Measurements from ENCODE around the gene RAB3GAP2.
A peak's percentile ranks its signal among the peaks of the same experiment; 100 is the strongest.

Gene RAB3GAP2

GRCh38 chr1:220272047-220272840 is at the start of gene RAB3GAP2:
TSS of gene RAB3GAP2 (minus strand) at chr1:220272453. CDS start at chr1:220272337, 116 bp downstream.
- TF ChIP-seq CTCF (IDR thresholded peaks at IDR 0.05; ENCODE audit: insufficient read depth, low read length, missing control alignments) = no peak
- ChIA-PET POLR2A (interaction anchor here (1.4 kb wide), 1 partner anchor 11 kb away, joined by 4 read pairs; no protein-coding TSS in a partner anchor), CTCF (interaction anchor here (0.5 to 3.5 kb wide), 6 partner anchors 8 to 504 kb away, joined by 3 to 19 read pairs (median 4); no protein-coding TSS in a partner anchor)
- H3K4me3 ChIP-seq (ENCODE audit: low read depth, low read length) = peak within 1 kb of the TSS; percentile 94
- no peak for DNase-seq (ENCODE audit: low read depth, low spot score)

- TF ChIP-seq CTCF (IDR thresholded peaks at IDR 0.05; ENCODE audit: insufficient read depth, low read length, missing control alignments) = no peak
- ChIA-PET POLR2A (no interaction called here), CTCF (no interaction called here)
- no peak for DNase-seq (ENCODE audit: low read depth, low spot score)
- no peak overlapping the region for H3K4me3 ChIP-seq (ENCODE audit: low read depth, low read length)
Observed at GRCh38 chr1:220321758-220322157, 49.5 kb upstream of the RAB3GAP2 start.

GRCh38 chr1:220320709-220321108 is 48.5 kb upstream of the RAB3GAP2 start:
- TF ChIP-seq CTCF (IDR thresholded peaks at IDR 0.05; ENCODE audit: insufficient read depth, low read length, missing control alignments) = no peak
- ChIA-PET POLR2A (no interaction called here), CTCF (interaction anchor here (1.1 kb wide), 2 partner anchors 24 to 456 kb away, joined by 3 to 4 read pairs; no protein-coding TSS in a partner anchor)
- H3K4me3 ChIP-seq (ENCODE audit: low read depth, low read length) = no peak overlapping the region
- DNase-seq (ENCODE audit: low read depth, low spot score) = no peak

GRCh38 chr1:220318673-220319072 is 46.4 kb upstream of the RAB3GAP2 start:
- ChIA-PET CTCF (interaction anchor here (0.6 to 1.0 kb wide), 2 partner anchors 22 to 458 kb away, joined by 3 to 4 read pairs; no protein-coding TSS in a partner anchor), POLR2A (no interaction called here)
- no peak for TF ChIP-seq CTCF (IDR thresholded peaks at IDR 0.05; ENCODE audit: insufficient read depth, low read length, missing control alignments)
- H3K4me3 ChIP-seq (ENCODE audit: low read depth, low read length) = no peak overlapping the region
- DNase-seq (ENCODE audit: low read depth, low spot score) = no peak

GRCh38 chr1:220317161-220317560 is 44.9 kb upstream of the RAB3GAP2 start:
- ChIA-PET POLR2A (no interaction called here), CTCF (no interaction called here)
- no peak for TF ChIP-seq CTCF (IDR thresholded peaks at IDR 0.05; ENCODE audit: insufficient read depth, low read length, missing control alignments)
- no peak for DNase-seq (ENCODE audit: low read depth, low spot score)
- H3K4me3 ChIP-seq (ENCODE audit: low read depth, low read length) = no peak overlapping the region

- TF ChIP-seq CTCF (IDR thresholded peaks at IDR 0.05; ENCODE audit: insufficient read depth, low read length, missing control alignments) = no peak
- H3K4me3 ChIP-seq (ENCODE audit: low read depth, low read length) = no peak overlapping the region
- POLR2A ChIA-PET = no interaction called here
- DNase-seq (ENCODE audit: low read depth, low spot score) = no peak
- CTCF ChIA-PET = no interaction called here
Observed at GRCh38 chr1:220316305-220316704, 44.1 kb upstream of the RAB3GAP2 start.
